ENCODE data around the gene PRSS2.

DNA sequence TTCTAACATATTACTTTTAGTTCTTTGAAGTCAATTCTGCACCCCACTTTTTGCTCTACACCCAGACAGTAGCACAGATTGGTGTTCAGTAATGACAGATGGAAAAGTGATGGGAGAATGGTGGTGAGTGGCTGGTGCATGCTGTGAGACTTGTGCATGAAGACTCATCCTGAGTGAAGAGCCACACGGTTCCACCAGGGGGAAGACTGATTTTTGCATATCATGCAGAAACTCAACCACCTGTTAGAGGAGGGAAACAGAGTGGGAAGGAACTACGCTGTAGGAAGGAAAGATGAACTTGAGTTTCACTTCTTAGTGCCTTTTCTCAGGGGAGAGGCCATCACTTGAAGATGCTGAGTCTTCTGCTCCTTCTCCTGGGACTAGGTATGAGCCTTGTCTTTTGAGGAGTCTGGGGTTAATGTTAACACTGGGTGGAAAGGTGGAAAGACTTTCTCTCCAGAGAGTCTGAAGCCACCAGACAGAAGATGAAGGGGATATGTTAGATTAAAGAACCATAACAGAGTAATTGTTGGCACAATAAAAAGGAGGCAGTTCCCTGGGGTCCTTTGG lies 30.8 kb upstream of the PRSS2 start:
- TF ChIP-seq EZH2 (IDR thresholded peaks at IDR 0.05; ENCODE audit: insufficient read depth, low read length) (no peak), CTCF (IDR thresholded peaks at IDR 0.05; ENCODE audit: insufficient read depth, low read depth, low read length) (no peak)

Data from astrocyte (in vitro differentiated cells and primary cell).